Inflammatory macrophage treated with lipopolysaccharide for 1 hour (primary cell): ENCODE measurements around the gene GFOD1.
"Not testable (repeated sequence)": the region's sequence is repeated elsewhere in the genome, so short reads cannot be mapped to it uniquely, and the experiment has no call there.

Experiments used
- DNase-seq, 2 donors: peaks; one replicate each; pipeline ENCODE4 v3.0.0-alpha.2; 2020 to 2022

The GFOD1 gene

DNA sequence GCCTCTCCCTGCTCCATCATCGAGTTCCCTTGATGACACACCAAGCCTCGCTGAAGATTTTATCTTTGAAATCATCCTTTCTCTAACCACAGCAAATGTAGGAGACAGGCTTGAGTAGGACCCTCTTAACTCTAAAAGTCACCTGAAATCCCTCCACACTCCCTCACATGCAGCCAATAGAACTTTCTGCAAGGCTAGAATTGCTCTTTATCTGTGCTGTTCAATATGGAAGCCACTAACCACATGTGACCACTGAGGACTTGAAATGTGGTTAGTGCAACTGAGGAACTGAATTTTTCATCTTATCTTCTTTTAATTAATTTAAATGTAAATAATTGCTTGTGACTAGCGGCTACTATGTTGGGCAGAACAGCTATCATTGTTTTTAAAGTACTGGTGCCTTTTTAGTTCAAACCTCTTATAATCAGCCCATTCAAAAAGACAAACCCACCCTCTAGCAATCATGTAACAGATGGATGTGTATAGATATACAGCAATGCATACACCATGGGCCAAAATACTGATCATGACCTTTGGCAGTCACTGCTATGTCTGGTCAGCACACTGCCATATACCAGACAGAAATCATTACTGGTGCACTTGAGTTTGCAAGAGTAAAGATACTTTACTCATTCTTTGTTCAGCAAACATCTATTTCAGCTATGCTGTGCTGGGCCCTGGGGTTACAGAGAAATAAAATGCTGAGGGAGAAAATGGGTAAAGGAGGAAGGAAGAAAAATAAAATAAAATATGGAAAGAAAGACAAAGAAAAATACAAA is 50.0 kb downstream of the GFOD1 start:
- no peak for DNase-seq

- DNase-seq = no peak
These were observed 50.8 kb downstream of the GFOD1 start for GRCh38 chr6:13436399-13437217.

DNA sequence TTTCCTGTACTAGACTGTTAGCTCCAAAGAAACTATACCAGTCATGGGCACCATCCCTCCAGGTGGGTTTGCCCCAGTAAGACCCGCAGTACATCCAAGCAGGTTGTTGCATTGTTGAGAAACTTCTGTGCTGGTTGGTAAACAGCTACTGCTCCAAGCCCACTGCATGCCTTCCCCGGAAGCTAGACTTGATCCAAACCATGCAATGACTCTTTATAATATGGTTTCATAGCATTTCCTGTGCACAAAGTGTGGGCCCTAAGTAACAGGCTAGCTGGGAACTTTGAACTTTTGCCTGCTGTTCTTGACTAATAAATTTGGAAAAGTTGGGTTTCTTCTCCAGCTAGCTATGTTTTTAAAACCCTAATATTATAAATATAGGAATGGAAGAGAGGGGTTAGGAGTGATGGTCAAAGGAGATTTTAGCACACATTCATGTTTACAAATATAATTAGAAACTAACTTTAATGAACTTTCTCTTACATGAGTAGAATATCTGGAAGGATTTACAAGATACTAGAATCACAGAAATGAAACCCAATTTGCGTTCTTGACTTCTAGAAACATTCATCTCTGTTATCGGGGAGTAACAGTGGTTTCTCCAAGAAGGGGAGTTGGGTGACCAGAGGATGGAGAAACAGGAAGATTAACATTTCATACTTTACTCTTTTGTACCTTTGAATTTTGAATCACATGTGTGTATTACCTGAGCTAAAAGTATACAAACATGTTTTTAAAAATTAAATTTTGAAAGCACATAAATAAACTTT is 51.7 kb downstream of the GFOD1 start:
- no peak for DNase-seq

DNA sequence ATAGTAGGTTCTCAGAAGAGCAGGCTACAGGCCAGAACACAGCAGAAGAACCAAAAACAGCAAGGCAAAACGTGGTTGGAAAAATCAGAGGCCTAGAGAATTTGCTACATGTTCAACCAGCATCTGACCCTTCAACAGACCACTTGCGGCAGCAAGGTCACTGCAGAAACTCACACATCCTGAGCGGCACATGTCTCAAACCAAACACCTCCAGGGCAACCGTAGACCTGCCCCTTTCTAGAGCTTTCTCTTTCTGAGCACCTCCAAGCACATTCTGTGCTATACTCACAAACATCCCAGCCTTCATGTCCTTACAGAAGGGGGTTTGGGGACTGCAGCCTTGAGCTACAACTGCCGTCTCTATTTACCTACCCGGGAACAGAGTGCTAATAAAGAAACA is 52.6 kb downstream of the GFOD1 start:
- DNase-seq = no peak

GRCh38 chr6:13434135-13434775 is 53.1 kb downstream of the GFOD1 start:
- DNase-seq = not testable (repeated sequence)

DNA sequence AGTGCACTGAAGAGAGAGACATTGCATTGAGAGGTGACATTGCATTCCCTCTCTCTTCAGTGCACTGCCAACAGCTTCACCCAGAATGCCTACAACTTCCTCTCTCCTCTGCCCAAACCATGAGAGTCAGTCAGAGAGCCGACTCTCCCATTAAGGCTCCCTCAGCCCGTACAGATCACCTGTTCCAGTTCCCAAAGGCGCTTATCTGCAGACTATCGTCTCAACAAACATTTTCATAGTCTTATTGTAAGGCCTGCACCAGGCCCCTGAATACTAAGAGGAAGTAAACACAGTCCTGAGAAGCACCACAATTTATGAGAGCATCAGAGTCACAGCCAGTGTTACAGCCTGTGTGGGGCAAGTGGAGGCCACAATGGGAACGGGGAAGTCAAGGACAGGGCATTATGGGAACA is 53.7 kb downstream of the GFOD1 start:
- DNase-seq = peak; percentile 31 to 67

DNA sequence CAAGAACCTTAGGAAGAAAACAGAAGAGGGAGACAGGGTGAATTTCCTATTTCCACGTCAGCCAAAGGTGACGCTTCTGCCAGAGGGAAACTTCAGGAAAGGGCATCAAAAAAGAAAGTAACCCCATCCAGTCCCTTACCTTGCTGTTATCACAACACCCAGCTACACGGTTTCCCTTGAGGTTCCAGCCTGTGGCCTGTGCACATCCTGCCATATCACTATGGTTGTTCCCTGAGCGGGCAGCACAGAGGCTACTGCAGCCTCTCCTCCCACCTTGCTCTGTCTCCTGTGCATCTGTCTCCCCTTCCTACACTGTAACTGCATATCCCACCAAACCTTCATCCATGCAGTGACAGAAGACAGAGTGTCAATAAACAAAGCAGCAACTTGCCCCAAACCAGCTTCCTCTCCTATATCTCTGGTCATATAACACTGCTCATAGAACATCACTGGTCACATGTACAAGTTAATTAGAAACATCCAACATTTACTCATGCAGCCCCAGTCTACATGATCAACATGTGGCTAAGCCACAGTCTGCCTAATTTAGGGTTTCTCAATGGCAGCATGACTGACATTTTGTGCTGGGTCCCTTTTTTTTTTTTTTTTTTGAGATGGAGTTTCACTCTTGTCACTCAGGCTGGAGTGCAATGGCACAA is 54.7 kb downstream of the GFOD1 start:
- peak in 1 of 2 donors; percentile 55 for DNase-seq

DNA sequence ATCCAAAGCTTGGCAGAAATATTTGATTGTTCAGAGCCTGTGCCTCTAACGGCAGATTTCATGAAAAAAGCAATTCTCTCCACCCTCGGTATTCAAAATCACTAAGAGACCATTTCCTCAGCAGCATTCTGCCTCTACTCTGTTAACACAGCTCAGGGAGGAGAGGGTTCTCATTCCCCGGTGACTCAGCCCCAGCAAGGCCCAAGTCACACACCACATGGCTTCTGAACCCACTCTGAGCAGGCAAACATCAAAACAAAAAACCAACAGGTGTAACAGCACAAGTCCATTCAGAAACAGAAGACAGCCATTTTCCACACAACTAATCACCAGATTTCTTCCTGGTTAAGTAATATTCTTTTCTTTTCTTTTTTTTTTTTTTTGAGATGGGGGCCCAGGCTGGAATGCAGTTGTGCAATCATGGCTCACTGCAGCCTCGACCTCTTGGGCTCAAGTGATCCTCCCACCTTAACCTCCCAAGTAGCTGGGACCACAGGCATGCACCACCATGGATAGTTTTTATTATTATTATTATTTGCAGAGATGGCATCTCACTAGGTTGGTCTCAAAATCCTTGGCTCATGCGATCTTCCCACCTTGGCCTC is 55.4 kb downstream of the GFOD1 start:
- DNase-seq = peak in 1 of 2 donors; percentile 50

DNA sequence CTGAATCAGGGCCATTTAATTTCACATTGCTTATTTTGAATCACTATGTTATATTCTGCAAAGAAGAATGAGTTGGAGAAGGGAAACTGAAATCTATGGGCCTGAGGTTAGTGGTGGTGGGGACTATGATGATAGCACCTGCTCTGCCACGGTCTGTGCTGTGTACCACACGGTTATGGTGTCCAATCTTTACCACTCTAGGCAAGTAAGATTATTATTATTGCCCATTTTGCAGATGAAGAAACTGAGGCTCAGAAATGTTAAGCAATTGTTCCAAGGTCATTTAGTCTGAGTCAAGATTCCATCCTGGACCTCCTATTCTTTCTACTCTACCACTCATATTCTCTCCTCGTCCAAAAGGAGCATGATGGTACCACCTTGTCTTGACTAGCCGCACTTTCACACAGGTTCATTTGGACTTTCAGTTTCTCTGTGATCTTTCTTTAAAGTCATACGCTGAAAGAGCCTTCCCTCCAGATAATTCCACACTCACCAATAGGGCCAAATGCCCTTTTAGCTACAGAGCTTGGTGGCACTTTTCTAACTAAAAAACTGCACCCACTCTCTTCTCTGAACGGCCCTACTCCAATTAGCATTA is 56.2 kb downstream of the GFOD1 start:
- no peak for DNase-seq

- no peak for DNase-seq
These were observed 58.0 kb downstream of the GFOD1 start for GRCh38 chr6:13429406-13429753.

DNA sequence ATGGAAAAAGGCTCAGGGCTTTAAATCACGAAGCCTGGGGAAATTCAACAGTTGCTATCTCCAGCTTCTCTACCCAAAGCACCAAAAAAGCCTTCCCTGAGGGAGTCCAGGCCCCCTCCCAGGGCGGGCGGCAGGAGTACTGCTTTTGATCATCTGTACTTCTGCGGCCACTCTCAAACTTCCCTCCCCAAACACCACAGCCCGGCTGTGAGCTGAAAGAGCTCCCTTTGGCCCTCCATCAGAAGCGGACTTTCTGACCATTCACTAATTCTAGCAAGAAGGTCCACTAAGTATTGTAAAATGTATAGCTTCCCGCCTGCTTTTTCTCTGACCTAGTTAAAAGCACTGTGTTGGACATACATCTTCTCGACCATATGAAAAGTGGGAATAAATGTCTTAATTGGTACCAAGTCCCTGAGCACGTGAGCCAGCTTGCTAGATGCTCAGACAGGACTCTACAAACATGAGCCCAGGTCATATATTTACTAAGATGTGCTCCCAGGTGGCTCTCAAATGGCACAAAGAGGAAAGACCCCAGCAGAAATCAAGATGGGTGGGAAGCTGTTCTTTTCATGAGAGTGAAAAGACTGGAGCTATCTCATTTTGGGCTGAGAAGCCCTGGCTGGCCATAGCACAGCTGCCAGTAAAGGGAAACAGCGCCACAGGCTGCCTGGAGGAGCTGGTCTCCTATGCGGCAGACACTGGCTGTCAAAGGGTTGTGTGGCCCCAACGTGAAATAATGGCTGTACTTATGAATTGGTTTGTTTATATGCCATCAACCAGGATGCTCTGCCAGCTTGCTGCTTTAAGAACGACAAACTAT is 58.6 kb downstream of the GFOD1 start:
- DNase-seq = no peak

- DNase-seq = peak in 1 of 2 donors; percentile 71
These were observed 59.4 kb downstream of the GFOD1 start for GRCh38 chr6:13427801-13428582.

DNA sequence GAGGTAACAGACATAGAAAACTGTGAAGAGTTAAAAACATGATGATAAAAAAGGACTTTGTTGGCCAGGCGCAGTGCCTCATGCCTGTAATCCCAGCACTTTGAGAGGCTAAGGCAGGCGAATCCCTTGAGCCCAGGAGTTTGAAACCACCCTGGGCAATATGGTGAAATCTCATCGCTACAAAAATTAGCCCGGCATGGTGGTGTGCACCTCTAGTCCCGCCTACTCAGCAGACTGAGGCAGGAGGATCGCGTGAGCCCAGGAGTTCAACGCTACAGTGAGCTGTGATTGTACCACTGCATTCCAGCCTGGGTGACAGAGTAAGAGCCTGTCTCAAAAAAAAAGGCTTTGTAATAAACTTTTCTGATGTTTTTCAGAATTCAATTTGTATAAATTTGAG is 60.1 kb downstream of the GFOD1 start:
- no peak for DNase-seq

- no peak for DNase-seq
These were observed 61.2 kb downstream of the GFOD1 start for GRCh38 chr6:13425943-13426931.

DNA sequence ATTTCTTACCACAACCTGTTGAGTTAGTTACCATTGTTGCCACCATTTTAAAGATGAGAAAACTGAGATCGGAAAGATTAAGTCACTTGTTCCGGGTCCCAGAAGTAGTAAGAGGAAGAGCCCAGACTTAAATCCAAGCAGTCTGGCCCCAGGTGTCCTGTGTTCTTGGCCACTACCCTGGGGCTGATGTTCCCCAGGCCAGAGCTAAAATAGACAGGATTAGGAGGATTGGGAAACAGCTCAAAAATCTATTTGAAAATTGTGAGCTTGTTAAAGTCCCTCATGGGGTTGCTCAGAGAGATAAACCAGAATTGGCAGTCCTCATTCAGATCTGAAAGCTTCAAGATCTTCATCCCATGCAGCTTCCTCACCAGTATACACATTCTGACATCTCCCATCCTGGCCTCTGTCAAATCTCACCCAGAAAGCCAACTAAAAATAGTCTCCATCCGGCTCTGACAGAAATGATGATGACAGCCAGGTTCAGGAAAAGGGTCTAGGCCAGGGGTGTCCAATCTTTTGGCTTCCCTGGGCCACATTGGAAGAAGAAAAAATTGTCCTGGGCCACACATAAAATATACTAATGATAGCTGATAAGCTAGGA is 62.0 kb downstream of the GFOD1 start:
- DNase-seq = no peak

DNA sequence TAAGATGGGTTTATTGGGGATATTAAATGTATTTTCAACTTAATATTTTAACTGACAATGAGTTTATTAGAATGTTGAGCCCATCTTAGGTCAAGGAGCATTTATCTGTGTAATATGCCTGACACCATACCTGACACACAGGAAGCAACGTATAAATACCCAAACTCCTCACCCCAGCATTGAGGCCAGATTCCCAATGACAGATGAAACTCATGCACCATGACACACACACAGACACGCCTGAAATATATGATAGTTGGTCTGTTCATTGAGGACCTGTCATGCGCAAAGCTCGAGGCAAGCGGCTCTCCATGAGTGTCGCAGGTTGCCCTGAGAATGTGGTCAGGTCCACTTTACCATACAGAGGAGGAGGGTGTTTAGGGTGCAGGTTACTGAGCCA is 64.1 kb downstream of the GFOD1 start:
- no peak for DNase-seq

DNA sequence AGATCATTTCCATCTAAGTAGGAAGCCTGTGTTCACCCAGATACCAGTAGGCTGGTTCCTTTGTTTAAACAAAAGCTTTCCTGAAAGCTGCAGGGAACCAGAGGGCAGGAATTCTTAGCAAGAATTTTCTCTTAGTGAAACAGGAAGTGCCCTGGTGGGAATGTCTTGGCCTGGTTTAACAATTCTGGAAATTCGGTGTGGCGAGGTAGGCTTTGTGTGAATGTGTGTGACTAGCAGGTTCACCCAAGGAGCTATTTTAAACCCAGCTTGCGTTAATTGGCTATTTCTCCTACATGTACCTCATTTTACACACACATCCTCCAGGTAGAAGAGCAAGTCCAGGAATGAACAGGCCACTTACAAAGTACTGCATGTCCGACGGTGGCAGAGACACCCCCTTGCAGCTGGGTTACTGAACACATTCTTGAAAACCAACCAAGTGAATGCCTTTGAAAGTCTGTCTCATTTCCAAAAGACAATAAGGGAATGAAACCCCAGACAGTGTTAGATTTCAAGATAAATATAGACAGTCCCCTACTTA is 64.6 kb downstream of the GFOD1 start:
- peak; percentile 37 to 57 for DNase-seq
